Activated T-helper 17 cell treated with anti-CD3 and anti-CD28 coated beads, Interleukin-2, amount 50 U/mL, for 72 hours (primary cell): ENCODE results near the gene SLC38A3. TPM values are rescaled to one million over a fixed set of nuclear protein-coding genes. Genes with fewer than 3 reads are reported as not detected.
A peak's percentile ranks its signal among the peaks of the same experiment; 100 is the strongest.

Experiments used
- ATAC-seq: fragments of 150-1000 bp; cut with Tn5 transposase; replicated peaks from 2 replicates; pipeline ENCODE4 v1.10.0; 2021; ENCODE audit warnings: mild to moderate bottlenecking, moderate library complexity
- H3K27ac Mint-ChIP-seq: one replicate; pipeline ENCODE4 v1.8.0; 2022; ENCODE audit warnings: mixed read lengths
- H3K27me3 Mint-ChIP-seq: one replicate; pipeline ENCODE4 v1.8.0; 2022; ENCODE audit warnings: mixed read lengths
- H3K36me3 Mint-ChIP-seq: one replicate; pipeline ENCODE4 v1.8.0; 2022; ENCODE audit warnings: low read depth, mild to moderate bottlenecking, mixed read lengths
- H3K4me1 Mint-ChIP-seq: one replicate; pipeline ENCODE4 v1.8.0; 2022; ENCODE audit warnings: mixed read lengths
- H3K4me3 Mint-ChIP-seq: one replicate; pipeline ENCODE4 v1.8.0; 2022; ENCODE audit warnings: mild to moderate bottlenecking, mixed read lengths
- H3K9me3 Mint-ChIP-seq: one replicate; pipeline ENCODE4 v1.8.0; 2022; ENCODE audit warnings: mixed read lengths
- total RNA-seq, 2 donors: library from RNA; stranded (reverse); gene quantifications; one replicate each; pipeline ENCODE4 v1.2.3, GENCODE V29; 2022

SLC38A3 gene
- total RNA-seq, 2 donors from 2014 or later, result 0.71 TPM; not detected in 1

GRCh38 chr3:50174947-50175524, 30.0 kb upstream of the SLC38A3 start:
- H3K27me3 Mint-ChIP-seq, result no peaks in the 10 kb centered on the region
- no peak overlapping the region for H3K4me3 Mint-ChIP-seq
- H3K9me3 Mint-ChIP-seq, result no peaks in the 10 kb centered on the region
- peaks cover 4% of the 10 kb centered on the region for H3K4me1 Mint-ChIP-seq
- H3K36me3 Mint-ChIP-seq, result no peaks in the 10 kb centered on the region
- no peak for ATAC-seq
- no peak overlapping the region for H3K27ac Mint-ChIP-seq

GRCh38 chr3:50177346-50177745, 27.7 kb upstream of the SLC38A3 start:
- H3K36me3 Mint-ChIP-seq, result no peaks in the 10 kb centered on the region
- H3K9me3 Mint-ChIP-seq, result no peaks in the 10 kb centered on the region
- H3K27me3 Mint-ChIP-seq, result no peaks in the 10 kb centered on the region
- ATAC-seq, result no peak
- peaks cover 4% of the 10 kb centered on the region for H3K4me1 Mint-ChIP-seq
- no peak overlapping the region for H3K27ac Mint-ChIP-seq
- no peak overlapping the region for H3K4me3 Mint-ChIP-seq

GRCh38 chr3:50179710-50180109, 25.4 kb upstream of the SLC38A3 start:
- H3K27me3 Mint-ChIP-seq, result no peaks in the 10 kb centered on the region
- no peaks in the 10 kb centered on the region for H3K36me3 Mint-ChIP-seq
- no peak overlapping the region for H3K4me3 Mint-ChIP-seq
- no peak overlapping the region for H3K27ac Mint-ChIP-seq
- no peak for ATAC-seq
- H3K9me3 Mint-ChIP-seq, result no peaks in the 10 kb centered on the region
- H3K4me1 Mint-ChIP-seq, result no peaks in the 10 kb centered on the region

GRCh38 chr3:50181985-50182384, 23.1 kb upstream of the SLC38A3 start:
- Mint-ChIP-seq H3K36me3 (no peaks in the 10 kb centered on the region), H3K4me3 (no peak overlapping the region), H3K27me3 (no peaks in the 10 kb centered on the region), H3K27ac (no peak overlapping the region), H3K9me3 (no peaks in the 10 kb centered on the region), H3K4me1 (no peaks in the 10 kb centered on the region)
- no peak for ATAC-seq

GRCh38 chr3:50182533-50183099, 22.5 kb upstream of the SLC38A3 start:
- Mint-ChIP-seq H3K9me3 (no peaks in the 10 kb centered on the region), H3K27ac (no peak overlapping the region), H3K36me3 (no peaks in the 10 kb centered on the region), H3K27me3 (no peaks in the 10 kb centered on the region), H3K4me1 (no peaks in the 10 kb centered on the region), H3K4me3 (no peak overlapping the region)
- ATAC-seq, result no peak

GRCh38 chr3:50183755-50184154, 21.3 kb upstream of the SLC38A3 start:
- Mint-ChIP-seq H3K4me3 (no peak overlapping the region), H3K4me1 (no peaks in the 10 kb centered on the region), H3K36me3 (no peaks in the 10 kb centered on the region), H3K27ac (no peak overlapping the region), H3K9me3 (no peaks in the 10 kb centered on the region), H3K27me3 (no peaks in the 10 kb centered on the region)
- ATAC-seq, result no peak

- H3K9me3 Mint-ChIP-seq, result no peaks in the 10 kb centered on the region
- H3K27me3 Mint-ChIP-seq, result no peaks in the 10 kb centered on the region
- ATAC-seq, result no peak
- no peaks in the 10 kb centered on the region for H3K4me1 Mint-ChIP-seq
- no peak overlapping the region for H3K4me3 Mint-ChIP-seq
- H3K27ac Mint-ChIP-seq, result no peak overlapping the region
- H3K36me3 Mint-ChIP-seq, result no peaks in the 10 kb centered on the region
These were observed 20.7 kb upstream of the SLC38A3 start for GRCh38 chr3:50184242-50184978.

GRCh38 chr3:50185230-50185629, 19.8 kb upstream of the SLC38A3 start:
- no peaks in the 10 kb centered on the region for H3K36me3 Mint-ChIP-seq
- no peak overlapping the region for H3K4me3 Mint-ChIP-seq
- H3K27ac Mint-ChIP-seq, result no peak overlapping the region
- ATAC-seq, result no peak
- H3K27me3 Mint-ChIP-seq, result no peaks in the 10 kb centered on the region
- no peaks in the 10 kb centered on the region for H3K4me1 Mint-ChIP-seq
- no peaks in the 10 kb centered on the region for H3K9me3 Mint-ChIP-seq

GRCh38 chr3:50186096-50186495, 19.0 kb upstream of the SLC38A3 start:
- Mint-ChIP-seq H3K27me3 (no peaks in the 10 kb centered on the region), H3K4me1 (no peaks in the 10 kb centered on the region), H3K27ac (no peak overlapping the region), H3K9me3 (no peaks in the 10 kb centered on the region), H3K36me3 (no peaks in the 10 kb centered on the region), H3K4me3 (no peak overlapping the region)
- ATAC-seq, result no peak

GRCh38 chr3:50187750-50188149, 17.3 kb upstream of the SLC38A3 start:
- Mint-ChIP-seq H3K4me1 (no peaks in the 10 kb centered on the region), H3K4me3 (no peak overlapping the region), H3K9me3 (no peaks in the 10 kb centered on the region), H3K27ac (no peak overlapping the region), H3K27me3 (no peaks in the 10 kb centered on the region), H3K36me3 (no peaks in the 10 kb centered on the region)
- ATAC-seq, result no peak

- no peaks in the 10 kb centered on the region for H3K9me3 Mint-ChIP-seq
- no peaks in the 10 kb centered on the region for H3K4me1 Mint-ChIP-seq
- H3K27me3 Mint-ChIP-seq, result no peaks in the 10 kb centered on the region
- H3K27ac Mint-ChIP-seq, result no peak overlapping the region
- ATAC-seq, result peak; percentile 49
- H3K4me3 Mint-ChIP-seq, result no peak overlapping the region
- H3K36me3 Mint-ChIP-seq, result no peaks in the 10 kb centered on the region
These were observed 15.8 kb upstream of the SLC38A3 start for GRCh38 chr3:50189274-50189673.

- no peaks in the 10 kb centered on the region for H3K27me3 Mint-ChIP-seq
- H3K4me3 Mint-ChIP-seq, result no peak overlapping the region
These were observed 15.1 kb upstream of the SLC38A3 start for GRCh38 chr3:50189989-50190388.

GRCh38 chr3:50190936-50191660, 14.0 kb upstream of the SLC38A3 start, which contains the start of gene GNAT1:
Gene GNAT1 (plus strand): TSS chr3:50191610. CDS start chr3:50191726, 116 bp downstream.
- Mint-ChIP-seq H3K27ac (no peak within 1 kb of the TSS), H3K36me3 (no peaks in the 10 kb centered on the region), H3K4me3 (no peak within 1 kb of the TSS), H3K4me1 (no peaks in the 10 kb centered on the region), H3K27me3 (no peaks in the 10 kb centered on the region), H3K9me3 (no peaks in the 10 kb centered on the region)
- no peak for ATAC-seq

More at GRCh38 chr3:50189989-50190388, 15.1 kb upstream of the SLC38A3 start:
- Mint-ChIP-seq H3K4me1 (no peaks in the 10 kb centered on the region), H3K27ac (no peak overlapping the region), H3K36me3 (no peaks in the 10 kb centered on the region), H3K9me3 (no peaks in the 10 kb centered on the region)
- ATAC-seq, result no peak

GRCh38 chr3:50192124-50192523, 12.9 kb upstream of the SLC38A3 start:
- Mint-ChIP-seq H3K4me3 (no peak overlapping the region), H3K36me3 (no peaks in the 10 kb centered on the region), H3K27ac (no peak overlapping the region), H3K27me3 (no peaks in the 10 kb centered on the region), H3K4me1 (no peaks in the 10 kb centered on the region), H3K9me3 (no peaks in the 10 kb centered on the region)
- no peak for ATAC-seq
